K562 (cell line): Measurements from ENCODE around the gene CALML4. TPM values are rescaled to one million over a fixed set of nuclear protein-coding genes. Genes with fewer than 3 reads are reported as not detected.

Experiments
- ATAC-seq: fragments of 200-7000 bp; cut with Tn5 transposase; 3 replicates; pipeline ENCODE4 v1.9.1; 2020; ENCODE audit warnings: moderate library complexity
- BruUV-seq: library from RNA; stranded (reverse); fragments of 400-500 nt; replicated peaks from 2 replicates; lab custom pipeline; 2021; lab: Mats Ljungman, UMichigan
- CTCF ChIA-PET: fragments of 300-600 bp; formaldehyde crosslinking; extraction: SDS; loops from one replicate; lab custom pipeline; 2021; ENCODE audit warnings: low intra/inter-chr PET ratio; lab: Yijun Ruan, JAX
- POLR2A ChIA-PET: fragments of 300-600, 350-650 bp; sonication (Branson Sonifier 250); formaldehyde crosslinking; extraction: SDS; loops from one replicate; lab custom pipeline; 2021; ENCODE audit warnings: antibody characterized with exemption, inconsistent platforms; lab: Yijun Ruan, JAX
- DNase-seq, 4 experiments: peaks; one replicate each; pipeline versions ENCODE4 v3.0.0 to v3.0.0-alpha.2; 2011 to 2018; ENCODE audit warnings: low spot score in 3 of 4, mixed read lengths in 3 of 4; ENCODE audit errors: extremely low read depth in 1 of 4
- FAIRE-seq: peaks from 2 replicates; lab custom pipeline; 2011; peaks lifted over from hg19 to GRCh38; lab: Jason Lieb, UNC
- H2AFZ ChIP-seq: 2 replicates; pipeline ENCODE4 v1.6.0; 2011; ENCODE audit warnings: low read depth, low read length, control low read depth, inconsistent platforms
- H3K27ac ChIP-seq: fragments of 200-600 bp; 3 replicates; pipeline ENCODE4 v1.8.0; 2011; ENCODE audit warnings: low read depth, mild to moderate bottlenecking, control low read depth, inconsistent platforms, low read length, moderate library complexity, mixed read lengths; ENCODE audit errors: extremely low read depth
- H3K27me3 ChIP-seq, 2 experiments: fragments of 300-600 bp in 1 of 2; 2 replicates in 1 of 2; 3 replicates in 1 of 2; pipeline versions ENCODE4 v1.6.0 to v1.8.0; 2011; ENCODE audit warnings: inconsistent platforms in 2 of 2, low read length in 2 of 2, mild to moderate bottlenecking in 1 of 2, mixed read lengths in 1 of 2, moderate library complexity in 1 of 2; ENCODE audit not compliant: control insufficient read depth in 2 of 2, insufficient read depth in 2 of 2
- H3K36me3 ChIP-seq: fragments of 300-600 bp; 3 replicates; pipeline ENCODE4 v1.8.0; 2011; ENCODE audit warnings: mild to moderate bottlenecking, low read length, inconsistent platforms; ENCODE audit not compliant: control insufficient read depth, insufficient read depth
- H3K4me1 ChIP-seq, 2 experiments: fragments of 200-600 bp in 1 of 2; replicated peaks in 1 of 2; 2 replicates in 1 of 2; 3 replicates in 1 of 2; pipeline versions ENCODE4 v1.5.1 to v1.8.0; 2011; ENCODE audit warnings: inconsistent platforms in 2 of 2, low read length in 2 of 2, mild to moderate bottlenecking in 1 of 2, mixed read lengths in 1 of 2, moderate library complexity in 1 of 2; ENCODE audit not compliant: control insufficient read depth in 2 of 2, insufficient read depth in 2 of 2
- H3K4me2 ChIP-seq: 2 replicates; pipeline ENCODE4 v1.6.1; 2011; ENCODE audit warnings: low read length, control low read depth, inconsistent platforms, mixed read lengths; ENCODE audit not compliant: insufficient read depth
- H3K4me3 ChIP-seq: fragments of 200-600 bp; sonication (generic), shearing (Covaris generic); 2 replicates; pipeline ENCODE4 v1.5.1; 2016; ENCODE audit warnings: control low read depth, inconsistent platforms
- H3K79me2 ChIP-seq: fragments of 200-600 bp; 3 replicates; pipeline ENCODE4 v1.8.0; 2011; ENCODE audit warnings: low read length, inconsistent platforms; ENCODE audit not compliant: control insufficient read depth, insufficient read depth
- H3K9ac ChIP-seq, 2 experiments: 2 replicates each; pipeline versions ENCODE4 v1.6.0 to v1.6.1; 2011; ENCODE audit warnings: low read depth in 2 of 2, low read length in 2 of 2, control low read depth in 1 of 2, inconsistent platforms in 1 of 2, mild to moderate bottlenecking in 1 of 2, mixed read lengths in 1 of 2; ENCODE audit not compliant: insufficient read depth in 1 of 2
- H3K9me1 ChIP-seq: one replicate; pipeline ENCODE4 v1.6.0; 2011; ENCODE audit warnings: inconsistent platforms, mild to moderate bottlenecking, low read length, moderate library complexity; ENCODE audit not compliant: control insufficient read depth, insufficient read depth
- H3K9me3 ChIP-seq: replicated peaks from 2 replicates; pipeline ENCODE4 v1.5.1; 2011; ENCODE audit warnings: low read depth, low read length, inconsistent platforms; ENCODE audit not compliant: control insufficient read depth, insufficient read depth
- H4K20me1 ChIP-seq: replicated peaks from 2 replicates; pipeline ENCODE4 v1.6.1; 2011; ENCODE audit warnings: low read length, inconsistent platforms, mixed read lengths; ENCODE audit not compliant: control insufficient read depth, insufficient read depth
- ARID3B ChIP-seq: fragments of 250-450 bp; sonication (Bioruptor Pico); IDR thresholded peaks from 2 replicates; pipeline ENCODE4 v1.4.0; 2020; ENCODE audit warnings: borderline replicate concordance
- BRCA1 ChIP-seq, 2 experiments: fragments of 450-650 bp in 1 of 2; sonication (generic) in 1 of 2; formaldehyde crosslinking in 1 of 2; IDR thresholded peaks; 2 replicates each; pipeline versions ENCODE4 v1.5.0 to v1.6.1; 2017 to 2020; ENCODE audit warnings: mild to moderate bottlenecking in 1 of 2, missing genetic modification reagents in 1 of 2
- BRF2 ChIP-seq: IDR thresholded peaks from 3 replicates; pipeline ENCODE4 v1.6.1; 2011; ENCODE audit warnings: borderline replicate concordance, mild to moderate bottlenecking; ENCODE audit not compliant: insufficient read length, insufficient read depth
- ELK1 ChIP-seq: sonication (generic); formaldehyde crosslinking; IDR thresholded peaks from 2 replicates; pipeline ENCODE4 v1.8.1; 2022; ENCODE audit warnings: missing genetic modification reagents
- GTF3C2 ChIP-seq: IDR thresholded peaks from 3 replicates; pipeline ENCODE4 v1.6.1; 2011; ENCODE audit warnings: borderline replicate concordance, mild to moderate bottlenecking, moderate library complexity; ENCODE audit not compliant: insufficient read length; ENCODE audit errors: extremely low read depth
- ILK ChIP-seq: fragments of 450-650 bp; IDR thresholded peaks from 2 replicates; pipeline ENCODE4 v1.6.1; 2016; ENCODE audit warnings: missing genetic modification characterization, low read depth, mild to moderate bottlenecking, missing compliant biosample characterization, moderate library complexity, borderline replicate concordance
- KLF1 ChIP-seq: fragments of 450-650 bp; IDR thresholded peaks from 2 replicates; pipeline ENCODE4 v1.6.1; 2016; ENCODE audit warnings: missing genetic modification characterization, missing compliant biosample characterization
- SREBF2 ChIP-seq: sonication (generic); formaldehyde crosslinking; IDR thresholded peaks from 2 replicates; pipeline ENCODE4 v1.4.0; 2020; ENCODE audit warnings: mild to moderate bottlenecking, missing genetic modification reagents
- SUPT5H ChIP-seq: fragments of 450-650 bp; IDR thresholded peaks from 2 replicates; pipeline ENCODE4 v1.6.1; 2016
- USF2 ChIP-seq: sonication (generic); formaldehyde crosslinking; IDR thresholded peaks from 2 replicates; pipeline ENCODE4 v1.5.0; 2020; ENCODE audit warnings: missing genetic modification reagents
- YY1 ChIP-seq, 3 experiments: IDR thresholded peaks; 2 replicates each; pipeline ENCODE4 v1.6.1; 2011; ENCODE audit warnings: low read length in 2 of 3, mild to moderate bottlenecking in 2 of 3, moderate library complexity in 2 of 3, borderline replicate concordance in 1 of 3, control low read depth in 1 of 3, low read depth in 1 of 3; ENCODE audit not compliant: insufficient read depth in 3 of 3, insufficient replicate concordance in 2 of 3, control insufficient read depth in 1 of 3, insufficient read length in 1 of 3; ENCODE audit errors: extremely low read depth in 1 of 3
- ZFP30 ChIP-seq: fragments of 250-450 bp; sonication (Bioruptor Pico); IDR thresholded peaks from 2 replicates; pipeline ENCODE4 v1.8.0; 2022; ENCODE audit warnings: moderate library complexity, mild to moderate bottlenecking, inconsistent platforms, borderline replicate concordance
- ZNF121 ChIP-seq: sonication (generic); formaldehyde crosslinking; conservative IDR thresholded peaks from 2 replicates; pipeline ENCODE4 v1.8.0; 2022; ENCODE audit warnings: missing genetic modification reagents
- ZZZ3 ChIP-seq: fragments of 450-650 bp; IDR thresholded peaks from 2 replicates; pipeline ENCODE4 v1.6.1; 2016; ENCODE audit warnings: antibody characterized with exemption, mild to moderate bottlenecking, moderate library complexity
- WGBS: fragments of 100-300 bp; shearing (Covaris generic); methylation state at CpG from one replicate; pipeline ENCODE4 v1.1.6; 2016; ENCODE audit warnings: low coverage, mixed read lengths; ENCODE audit not compliant: insufficient coverage; ENCODE audit errors: missing lambda C conversion rate; 5-methylcytosine and 5-hydroxymethylcytosine counted together
- in situ Hi-C: fragments of 300-500 bp; cut with MboI; formaldehyde crosslinking; loops from 4 replicates; pipeline ENCODE4 v1.15.0; 2018; ENCODE audit warnings: inconsistent platforms, mixed read lengths
- intact Hi-C: fragments of 100-400 bp; cut with micrococcal nuclease; formaldehyde crosslinking; loops from 2 replicates; pipeline ENCODE4 v1.14.2; 2022
- polyA plus RNA-seq, 8 experiments: library from polyadenylated mRNA; depleted of rRNA in 4 of 8; stranded (reverse) in 5 of 8; unstranded in 3 of 8; fragments of >200 nt; fragmentation: Nextera tagmentation in 2 of 8; fragmentation: Illumina TruSeq in 1 of 8; extraction: Ambion mirVana in 2 of 8; extraction: Trizol in 1 of 8; gene quantifications; 2 replicates each; pipeline versions ENCODE4 v1.2.1 to v1.2.3, GENCODE V29; 2011 to 2014; ENCODE audit warnings: inconsistent platforms in 1 of 8, missing spikeins in 1 of 8
- total RNA-seq, 7 experiments: library from RNA; depleted of rRNA in 6 of 7; stranded (reverse); fragments of >200 nt in 6 of 7; fragmentation: Illumina TruSeq in 2 of 7; extraction: Trizol in 2 of 7; gene quantifications; 2 replicates each; pipeline versions ENCODE4 v1.2.1 to v1.2.3, GENCODE V29; 2011 to 2021; ENCODE audit warnings: low replicate concordance in 1 of 7

CALML4 gene
- total and polyA plus RNA-seq, 9 of the 15 experiments (the other 6 are each of a cell fraction or from before 2014, with no cell fraction given) = 2.8 to 30.6 (median 15.5) TPM

- Histone ChIP-seq H3K27ac (no peak overlapping the region), H3K79me2 (peaks cover 62% of the 10 kb centered on the region), H3K9ac (no peak overlapping the region), H3K4me3 (no peak overlapping the region), H3K4me2 (no peak overlapping the region), H3K9me3 (no peaks in the 10 kb centered on the region), H3K4me1 (peaks cover 0 to 13% of the 10 kb centered on the region in 2 experiments; a peak in 3 of 5 replicates), H3K9me1 (peaks cover 10% of the 10 kb centered on the region), H4K20me1 (peaks cover 9% of the 10 kb centered on the region), H3K36me3 (peaks cover 73% of the 10 kb centered on the region), H2AFZ (no peak overlapping the region), H3K27me3 (no peaks in the 10 kb centered on the region)
- POLR2A ChIA-PET = no interaction called here
- in situ Hi-C loops (no loop called here), intact Hi-C loops (no loop called here)
- CTCF ChIA-PET = no interaction called here
- 85% methylated on average over 4 of the region's 4 CpGs for WGBS
- DNase-seq (no peak), FAIRE-seq (no peak), ATAC-seq (no peak)
- no TSS peak for BruUV-seq
- TF ChIP-seq KLF1 (tag) (no peak), GTF3C2 (no peak), YY1 (IDR thresholded peaks at IDR 0.05; ENCODE audit: borderline replicate concordance in 1 of 3, control insufficient read depth in 1 of 3, extremely low read depth in 1 of 3, insufficient read depth in 3 of 3, insufficient read length in 1 of 3, insufficient replicate concordance in 2 of 3, low read depth in 1 of 3, low read length in 2 of 3) (no peak), SREBF2 (no peak), ILK (tag) (no peak), ARID3B (CRISPR knock-in tag) (no peak), ZZZ3 (no peak), USF2 (CRISPR knock-in tag) (no peak), ELK1 (no peak), BRF2 (no peak), SUPT5H (no peak), ZFP30 (no peak), BRCA1 (IDR thresholded peaks at IDR 0.05) (no peak), BRCA1 (CRISPR knock-in tag; IDR thresholded peaks at IDR 0.05) (no peak), ZNF121 (CRISPR knock-in tag) (no peak)
Observed at GRCh38 chr15:68217341-68217740, 12.2 kb upstream of the CALML4 start.
